ENCODE data around the gene TATDN3. TPM values are rescaled to one million over a fixed set of nuclear protein-coding genes. Genes with fewer than 3 reads are reported as not detected.
"Not testable (repeated sequence)": the region's sequence is repeated elsewhere in the genome, so short reads cannot be mapped to it uniquely, and the experiment has no call there.

Gene TATDN3
- total and polyA plus RNA-seq, 11 donors, result 18.2 to 30.3 (median 24.1) TPM

DNA sequence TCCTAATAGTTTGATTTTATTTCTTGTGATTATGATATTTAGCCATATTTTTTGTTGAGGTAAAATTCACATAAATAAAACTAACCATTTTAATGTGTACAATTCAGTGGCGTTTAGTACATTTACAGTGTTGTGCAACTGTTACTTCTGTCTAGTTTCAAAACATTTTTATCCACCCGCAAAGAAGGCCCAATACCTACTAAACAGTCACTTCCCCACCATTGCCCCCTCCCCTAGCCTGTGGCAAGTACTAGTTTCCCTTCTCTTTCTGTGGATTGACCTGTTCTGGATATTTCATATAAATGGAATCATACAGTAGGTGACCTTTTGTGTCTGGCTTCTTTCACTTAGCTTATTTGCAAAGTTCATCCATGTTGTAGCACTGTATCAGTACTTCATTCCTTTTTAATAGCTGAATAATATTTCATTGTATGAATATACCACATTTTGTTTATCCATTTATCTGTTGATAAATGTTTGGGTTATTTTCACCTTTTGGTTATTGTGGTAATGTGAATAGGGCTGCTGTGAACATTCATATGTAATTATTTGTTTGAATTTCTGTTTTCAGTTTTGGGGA lies 70.5 kb downstream of the TATDN3 start:
- no peaks in the 10 kb centered on the region for H3K9me3 ChIP-seq
- DNase-seq (no peak), ATAC-seq (no peak)
- H3K27me3 ChIP-seq, result no peaks in the 10 kb centered on the region
- WGBS, 4 donors, result 90 to 96% (median 95%) methylated on average over 2 of the region's 2 CpGs
- TF ChIP-seq POLR2A (IDR thresholded peaks at IDR 0.05), result no peak
- TF ChIP-seq, protein P1, sequence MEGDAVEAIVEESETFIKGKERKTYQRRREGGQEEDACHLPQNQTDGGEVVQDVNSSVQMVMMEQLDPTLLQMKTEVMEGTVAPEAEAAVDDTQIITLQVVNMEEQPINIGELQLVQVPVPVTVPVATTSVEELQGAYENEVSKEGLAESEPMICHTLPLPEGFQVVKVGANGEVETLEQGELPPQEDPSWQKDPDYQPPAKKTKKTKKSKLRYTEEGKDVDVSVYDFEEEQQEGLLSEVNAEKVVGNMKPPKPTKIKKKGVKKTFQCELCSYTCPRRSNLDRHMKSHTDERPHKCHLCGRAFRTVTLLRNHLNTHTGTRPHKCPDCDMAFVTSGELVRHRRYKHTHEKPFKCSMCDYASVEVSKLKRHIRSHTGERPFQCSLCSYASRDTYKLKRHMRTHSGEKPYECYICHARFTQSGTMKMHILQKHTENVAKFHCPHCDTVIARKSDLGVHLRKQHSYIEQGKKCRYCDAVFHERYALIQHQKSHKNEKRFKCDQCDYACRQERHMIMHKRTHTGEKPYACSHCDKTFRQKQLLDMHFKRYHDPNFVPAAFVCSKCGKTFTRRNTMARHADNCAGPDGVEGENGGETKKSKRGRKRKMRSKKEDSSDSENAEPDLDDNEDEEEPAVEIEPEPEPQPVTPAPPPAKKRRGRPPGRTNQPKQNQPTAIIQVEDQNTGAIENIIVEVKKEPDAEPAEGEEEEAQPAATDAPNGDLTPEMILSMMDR (IDR thresholded peaks at IDR 0.05), result no peak
- peaks cover 0 to 25% (median 10%) of the 10 kb centered on the region in 9 donors for H3K36me3 ChIP-seq
- H3K4me1 ChIP-seq, result peaks cover 0 to 42% (median 20%) of the 10 kb centered on the region in 12 donors
- H3K4me3 ChIP-seq, result no peak overlapping the region
- intact Hi-C loops (cut with DNase I), result no loop called here
- no peak overlapping the region for H3K27ac ChIP-seq

- H3K36me3 ChIP-seq, result peaks cover 0 to 32% (median 14%) of the 10 kb centered on the region in 9 donors
- H3K4me1 ChIP-seq, result peaks cover 0 to 40% (median 18%) of the 10 kb centered on the region in 12 donors
- H3K27ac ChIP-seq; ATAC-seq; H3K9me3 ChIP-seq; H3K27me3 ChIP-seq; H3K4me3 ChIP-seq; DNase-seq; intact Hi-C loops (cut with DNase I): not testable (repeated sequence)
- 87 to 93% (median 88%) methylated on average over 10 of the region's 10 CpGs for WGBS, 4 donors
These were observed 71.7 kb downstream of the TATDN3 start for GRCh38 chr1:212863345-212863744.

DNA sequence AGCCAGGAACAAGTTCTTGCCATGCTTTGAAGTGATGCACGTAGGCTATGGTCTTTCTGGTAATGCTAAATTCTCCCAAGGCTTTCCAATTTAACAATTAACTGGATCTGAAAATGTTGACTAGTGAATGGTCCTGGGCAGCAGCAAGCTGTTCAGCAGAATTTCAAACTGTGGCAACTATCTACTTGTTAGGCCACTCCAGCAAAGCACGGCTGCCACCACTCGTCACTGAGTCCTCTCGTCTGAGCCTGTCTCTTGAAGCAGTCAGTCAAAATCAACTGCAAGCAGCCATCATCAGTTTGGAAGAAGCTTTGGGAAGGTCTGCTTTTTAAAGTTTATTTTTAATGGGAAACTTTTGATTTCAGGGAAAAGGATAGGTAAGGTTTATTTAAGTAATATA lies 72.5 kb downstream of the TATDN3 start:
- TF ChIP-seq POLR2A (IDR thresholded peaks at IDR 0.05), result no peak
- TF ChIP-seq, protein P1 (IDR thresholded peaks at IDR 0.05), result no peak
- peaks cover 0 to 35% (median 12%) of the 10 kb centered on the region in 12 donors for H3K4me1 ChIP-seq

More for the DNA sequence above, 72.5 kb downstream of the TATDN3 start:
- WGBS, 4 donors, result 79 to 91% (median 87%) methylated on average over 4 of the region's 4 CpGs
- ATAC-seq (no peak), DNase-seq (no peak)
- intact Hi-C loops (cut with DNase I), result no loop called here
- H3K36me3 ChIP-seq, result peaks cover 0 to 41% (median 22%) of the 10 kb centered on the region in 9 donors
- no peaks in the 10 kb centered on the region for H3K27me3 ChIP-seq
- no peak overlapping the region for H3K4me3 ChIP-seq
- no peak overlapping the region for H3K27ac ChIP-seq
- H3K9me3 ChIP-seq, result no peaks in the 10 kb centered on the region

Other genes with a start within 250 kb of the TATDN3 start
- 10 to 100 TPM in 5 of 9 donors, 1 to 10 TPM in 4; 4.6 to 49.0 (median 11.0) TPM for gene ATF3, start 183.1 kb upstream of the TATDN3 start, total RNA-seq
- 10 to 100 TPM; 17.8 to 74.5 TPM for gene ATF3, start 183.1 kb upstream of the TATDN3 start, polyA plus RNA-seq
- gene BATF3, start 92.1 kb upstream of the TATDN3 start, total RNA-seq, result 1 to 10 TPM in 4 of 9 donors, under 1 TPM in 4, not detected in 1; 0.50 to 8.9 (median 1.2) TPM
- gene BATF3, start 92.1 kb upstream of the TATDN3 start, polyA plus RNA-seq, result 1 to 10 TPM in 1 of 2 donors, under 1 TPM in 1; 0.69 to 1.4 TPM
- 10 to 100 TPM; 22.6 to 33.3 (median 24.9) TPM for gene NSL1, start 117 bp upstream of the TATDN3 start, total RNA-seq
- gene NSL1, start 117 bp upstream of the TATDN3 start, polyA plus RNA-seq, result 10 to 100 TPM in 1 of 2 donors, 1 to 10 TPM in 1; 9.8 to 38.0 TPM
- not detected for gene SPATA45, start 55.8 kb downstream of the TATDN3 start, total RNA-seq
- not detected for gene SPATA45, start 55.8 kb downstream of the TATDN3 start, polyA plus RNA-seq
- 1 to 10 TPM in 7 of 9 donors, under 1 TPM in 2; 0.44 to 3.0 (median 2.4) TPM for gene FLVCR1, start 66.4 kb downstream of the TATDN3 start, total RNA-seq
- gene FLVCR1, start 66.4 kb downstream of the TATDN3 start, polyA plus RNA-seq, result 1 to 10 TPM in 1 of 2 donors, under 1 TPM in 1; 0.84 to 2.5 TPM
- 1 to 10 TPM in 1 of 9 donors, under 1 TPM in 7, not detected in 1; 0.20 to 2.6 (median 0.63) TPM for gene VASH2, start 158.6 kb downstream of the TATDN3 start, total RNA-seq
- under 1 TPM; 0.19 to 0.51 TPM for gene VASH2, start 158.6 kb downstream of the TATDN3 start, polyA plus RNA-seq
- gene ANGEL2, start 224.0 kb downstream of the TATDN3 start, total RNA-seq, result 10 to 100 TPM; 10.8 to 26.6 (median 15.4) TPM
- gene ANGEL2, start 224.0 kb downstream of the TATDN3 start, polyA plus RNA-seq, result 10 to 100 TPM in 1 of 2 donors, 1 to 10 TPM in 1; 9.2 to 10.6 TPM